SJCRH30 (cell line): ENCODE data around the gene LIN7B. TPM values are rescaled to one million over a fixed set of nuclear protein-coding genes. Genes with fewer than 3 reads are reported as not detected.

Experiments
- DNase-seq, 2 experiments: peaks; one replicate each; pipeline ENCODE4 v3.0.0-alpha.2; 2015 to 2020
- H3K27ac ChIP-seq: fragments of 250-450 bp; sonication (Bioruptor Pico); 2 replicates; pipeline ENCODE4 v1.5.1; 2020; ENCODE audit warnings: mild to moderate bottlenecking, moderate library complexity
- H3K27me3 ChIP-seq: fragments of 250-450 bp; sonication (Bioruptor Pico); 2 replicates; pipeline ENCODE4 v1.5.1; 2020; ENCODE audit warnings: mild to moderate bottlenecking, moderate library complexity
- H3K36me3 ChIP-seq: fragments of 250-450 bp; sonication (Bioruptor Pico); 2 replicates; pipeline ENCODE4 v1.5.1; 2020; ENCODE audit warnings: mild to moderate bottlenecking, moderate library complexity
- H3K4me1 ChIP-seq: fragments of 250-450 bp; sonication (Bioruptor Pico); 2 replicates; pipeline ENCODE4 v1.5.1; 2020; ENCODE audit warnings: mild to moderate bottlenecking, moderate library complexity
- H3K4me3 ChIP-seq: fragments of 250-450 bp; sonication (Bioruptor Pico); 2 replicates; pipeline ENCODE4 v1.5.1; 2020; ENCODE audit warnings: mild to moderate bottlenecking, moderate library complexity
- H3K9me3 ChIP-seq: fragments of 250-450 bp; sonication (Bioruptor Pico); replicated peaks from 2 replicates; pipeline ENCODE4 v1.5.1; 2020; ENCODE audit warnings: mild to moderate bottlenecking, moderate library complexity
- total RNA-seq: library from RNA; depleted of rRNA; stranded (reverse); fragments of >200 nt; shearing (Covaris generic); gene quantifications from 2 replicates; pipeline ENCODE4 v1.2.3, GENCODE V29; 2014

LIN7B gene
- total RNA-seq, 1 experiment from 2014 or later = 4.1 TPM

DNA sequence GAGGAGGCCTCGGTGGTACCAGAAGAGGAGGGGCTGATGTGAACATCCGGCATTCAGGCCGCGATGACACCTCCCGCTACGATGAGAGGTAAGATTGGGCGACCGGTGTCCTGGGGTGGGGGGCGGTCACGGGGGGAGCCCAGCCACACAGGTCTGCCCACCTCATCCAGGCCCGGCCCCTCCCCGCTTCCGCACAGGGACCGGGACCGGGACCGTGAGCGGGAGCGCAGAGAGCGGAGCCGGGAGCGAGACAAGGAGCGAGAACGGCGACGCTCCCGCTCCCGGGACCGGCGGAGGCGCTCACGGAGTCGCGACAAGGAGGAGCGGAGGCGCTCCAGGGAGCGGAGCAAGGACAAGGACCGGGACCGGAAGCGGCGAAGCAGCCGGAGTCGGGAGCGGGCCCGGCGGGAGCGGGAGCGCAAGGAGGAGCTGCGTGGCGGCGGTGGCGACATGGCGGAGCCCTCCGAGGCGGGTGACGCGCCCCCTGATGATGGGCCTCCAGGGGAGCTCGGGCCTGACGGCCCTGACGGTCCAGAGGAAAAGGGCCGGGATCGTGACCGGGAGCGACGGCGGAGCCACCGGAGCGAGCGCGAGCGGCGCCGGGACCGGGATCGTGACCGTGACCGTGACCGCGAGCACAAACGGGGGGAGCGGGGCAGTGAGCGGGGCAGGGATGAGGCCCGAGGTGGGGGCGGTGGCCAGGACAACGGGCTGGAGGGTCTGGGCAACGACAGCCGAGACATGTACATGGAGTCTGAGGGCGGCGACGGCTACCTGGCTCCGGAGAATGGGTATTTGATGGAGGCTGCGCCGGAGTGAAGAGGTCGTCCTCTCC lies 6.3 kb upstream of the LIN7B start:
- H3K27ac ChIP-seq = no peak overlapping the region
- no peaks in the 10 kb centered on the region; the same call in 1 of the 2 replicates for H3K9me3 ChIP-seq
- H3K36me3 ChIP-seq = peaks cover 57% of the 10 kb centered on the region
- no peak overlapping the region for H3K4me3 ChIP-seq
- H3K27me3 ChIP-seq = no peaks in the 10 kb centered on the region
- no peaks in the 10 kb centered on the region for H3K4me1 ChIP-seq
- no peak for DNase-seq

DNA sequence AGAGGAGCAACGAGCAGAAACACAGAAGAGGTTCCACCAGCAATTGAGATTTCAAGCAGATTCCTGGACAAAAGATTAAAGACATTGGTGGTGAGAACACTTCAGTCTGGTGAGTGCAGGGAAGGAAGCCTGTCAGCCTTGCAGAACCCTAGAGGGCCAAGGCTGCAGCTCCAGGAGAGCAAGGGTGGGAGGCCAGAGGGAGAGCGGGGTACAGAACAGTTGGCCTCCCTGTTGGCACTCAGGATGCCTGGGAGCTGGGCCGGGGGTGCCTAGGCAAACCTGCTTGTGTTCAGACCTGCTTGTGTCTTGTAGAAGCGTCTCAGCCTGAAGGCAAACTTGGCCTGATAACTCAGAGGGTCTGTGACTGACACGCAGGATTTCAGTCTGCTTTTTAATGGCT lies 5.1 kb upstream of the LIN7B start:
- H3K9me3 ChIP-seq = no peaks in the 10 kb centered on the region; the same call in 1 of the 2 replicates
- DNase-seq = no peak
- no peak overlapping the region for H3K4me3 ChIP-seq
- H3K36me3 ChIP-seq = peaks cover 47% of the 10 kb centered on the region
- no peaks in the 10 kb centered on the region for H3K27me3 ChIP-seq
- H3K4me1 ChIP-seq = no peaks in the 10 kb centered on the region
- H3K27ac ChIP-seq = no peak overlapping the region

DNA sequence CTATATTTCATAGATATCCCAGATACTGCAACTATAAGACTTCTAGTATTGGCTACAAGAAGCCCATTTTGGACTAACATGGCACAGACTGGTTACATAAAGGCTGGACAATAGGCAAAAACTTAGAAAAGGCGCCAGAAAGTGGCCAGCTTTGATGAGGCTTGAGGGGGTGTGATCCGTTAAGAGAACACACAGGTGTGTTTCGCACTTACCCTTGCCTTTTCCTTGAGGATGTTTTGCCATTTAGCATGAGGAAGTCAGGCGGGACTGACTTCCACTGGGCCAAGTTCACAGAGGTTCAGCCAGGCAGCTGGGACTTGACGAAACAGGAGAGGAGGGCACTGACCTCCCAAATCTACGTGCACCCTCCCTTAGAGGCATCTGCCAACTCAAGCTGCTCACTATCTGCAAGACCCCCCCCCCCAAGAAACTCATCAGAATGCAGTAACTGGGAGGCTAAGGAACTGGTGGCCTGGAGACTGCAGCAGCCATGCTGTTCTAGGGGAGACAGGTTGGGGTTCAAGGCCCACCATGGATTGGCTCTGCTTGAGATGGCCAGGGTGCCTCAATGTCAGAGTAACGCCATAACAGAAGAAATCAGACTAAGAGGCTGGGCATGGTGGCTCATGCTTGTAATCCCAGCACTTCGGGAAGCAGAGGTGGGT lies 4.5 kb upstream of the LIN7B start:
- H3K36me3 ChIP-seq = peaks cover 43% of the 10 kb centered on the region
- DNase-seq = no peak
- H3K4me3 ChIP-seq = no peak overlapping the region
- no peak overlapping the region for H3K27ac ChIP-seq
- no peaks in the 10 kb centered on the region for H3K4me1 ChIP-seq
- H3K9me3 ChIP-seq = no peaks in the 10 kb centered on the region; the same call in 1 of the 2 replicates
- no peaks in the 10 kb centered on the region for H3K27me3 ChIP-seq

DNA sequence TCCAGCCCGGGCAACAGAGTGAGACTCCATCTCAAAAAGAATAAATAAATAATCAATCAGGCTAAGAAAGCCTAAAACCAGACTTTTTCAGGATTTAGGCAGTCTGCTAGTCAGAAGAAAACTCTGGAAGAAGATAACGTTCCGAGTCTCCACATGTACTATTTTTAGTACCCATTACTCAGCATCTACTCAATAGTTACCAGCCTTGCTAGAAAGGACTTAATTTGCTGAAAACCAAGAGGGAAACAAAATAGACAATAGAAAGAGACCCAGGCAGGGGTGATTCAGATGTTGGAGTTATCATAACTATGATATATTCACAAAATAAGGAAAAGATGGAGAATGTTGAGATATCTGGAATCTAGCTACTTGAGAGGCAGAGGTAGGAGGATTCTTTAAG lies 3.6 kb upstream of the LIN7B start:
- 0 out of 2 replicates have a peak, but pooled peaks cover 4% of the 10 kb centered on the region for H3K4me1 ChIP-seq
- no peaks in the 10 kb centered on the region for H3K27me3 ChIP-seq
- H3K36me3 ChIP-seq = peaks cover 36% of the 10 kb centered on the region
- no peaks in the 10 kb centered on the region; the same call in 1 of the 2 replicates for H3K9me3 ChIP-seq
- no peak overlapping the region for H3K27ac ChIP-seq
- no peak overlapping the region for H3K4me3 ChIP-seq
- DNase-seq = no peak

DNA sequence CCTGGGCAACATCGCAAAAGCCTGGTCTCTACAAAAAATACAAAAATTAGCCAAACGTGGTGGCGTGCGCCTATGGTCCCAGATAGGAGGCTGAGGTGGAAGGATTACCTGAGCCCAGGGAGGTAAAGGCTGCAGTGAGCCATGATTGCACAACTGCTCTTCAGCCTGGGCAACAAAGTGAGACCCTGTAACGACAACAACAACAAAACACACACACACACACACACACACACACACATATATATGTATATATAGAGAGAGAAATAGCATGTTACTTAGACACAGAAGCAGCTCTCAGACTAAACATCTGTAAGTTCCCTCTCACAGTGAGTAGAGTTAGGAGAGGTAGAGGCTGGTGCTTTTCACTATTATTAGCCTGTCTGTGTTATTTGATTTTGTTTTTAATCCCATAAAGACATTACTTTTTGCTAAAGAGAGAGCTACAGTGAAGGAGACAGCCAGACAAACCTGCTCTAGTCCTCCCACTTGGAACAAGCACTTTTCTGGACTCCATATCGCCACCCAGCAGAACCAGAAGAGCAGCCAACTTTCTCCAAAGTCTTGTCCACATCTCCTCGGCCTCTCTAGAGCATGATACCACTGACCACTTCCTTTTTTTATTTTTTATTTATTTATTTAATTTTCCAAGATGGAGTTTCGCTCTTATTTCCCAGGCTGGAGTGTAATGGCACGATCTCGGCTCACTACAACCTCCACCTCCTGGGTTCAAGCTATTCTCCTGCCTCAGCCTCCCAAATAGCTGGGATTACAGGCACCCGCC lies 2.8 kb upstream of the LIN7B start:
- H3K4me1 ChIP-seq = 0 out of 2 replicates have a peak, but pooled peaks cover 4% of the 10 kb centered on the region
- no peak overlapping the region for H3K4me3 ChIP-seq
- DNase-seq = no peak
- H3K27ac ChIP-seq = no peak overlapping the region
- H3K36me3 ChIP-seq = peaks cover 27% of the 10 kb centered on the region
- H3K9me3 ChIP-seq = no peaks in the 10 kb centered on the region; the same call in 1 of the 2 replicates
- H3K27me3 ChIP-seq = no peaks in the 10 kb centered on the region

DNA sequence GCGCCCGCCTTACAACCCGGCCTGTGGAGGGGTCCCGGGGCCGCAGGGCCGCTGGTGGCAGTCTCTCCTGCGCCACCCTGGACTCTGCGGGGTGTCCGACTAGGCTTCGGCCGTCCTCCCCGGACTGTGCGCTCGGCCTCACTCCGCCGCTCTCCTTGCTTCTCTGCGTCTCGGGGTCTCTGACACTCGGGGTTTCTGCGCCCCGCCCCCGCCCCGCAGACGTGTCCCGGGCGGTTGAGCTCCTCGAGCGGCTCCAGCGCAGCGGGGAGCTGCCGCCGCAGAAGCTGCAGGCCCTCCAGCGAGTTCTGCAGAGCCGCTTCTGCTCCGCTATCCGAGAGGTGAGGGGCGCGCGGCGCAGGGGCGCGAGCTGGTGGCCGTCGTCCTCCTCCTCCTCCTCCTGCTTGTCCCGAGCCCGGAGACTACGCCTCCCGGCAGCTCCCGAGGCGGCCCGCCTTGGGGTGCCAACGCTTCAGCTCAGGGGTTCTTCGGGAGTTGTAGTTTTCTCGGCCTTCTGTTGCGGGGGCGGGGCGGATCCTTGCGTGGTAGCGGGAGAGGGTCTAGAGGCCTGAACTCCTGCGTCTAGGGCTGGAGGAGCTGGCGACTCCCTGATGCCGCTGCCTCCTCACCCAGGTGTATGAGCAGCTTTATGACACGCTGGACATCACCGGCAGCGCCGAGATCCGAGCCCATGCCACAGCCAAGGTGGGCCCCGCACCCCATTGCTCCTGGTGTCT lies 627 bp downstream of the LIN7B start:
- Histone ChIP-seq H3K27ac (peak overlapping the region; percentile 56; the same call in 1 of the 2 replicates), H3K4me1 (peaks cover 4% of the 10 kb centered on the region; the same call in 1 of the 2 replicates), H3K36me3 (no peaks in the 10 kb centered on the region), H3K4me3 (peak overlapping the region; percentile 68), H3K27me3 (no peaks in the 10 kb centered on the region), H3K9me3 (no peaks in the 10 kb centered on the region)
- peak; percentile 78 to 81 for DNase-seq

DNA sequence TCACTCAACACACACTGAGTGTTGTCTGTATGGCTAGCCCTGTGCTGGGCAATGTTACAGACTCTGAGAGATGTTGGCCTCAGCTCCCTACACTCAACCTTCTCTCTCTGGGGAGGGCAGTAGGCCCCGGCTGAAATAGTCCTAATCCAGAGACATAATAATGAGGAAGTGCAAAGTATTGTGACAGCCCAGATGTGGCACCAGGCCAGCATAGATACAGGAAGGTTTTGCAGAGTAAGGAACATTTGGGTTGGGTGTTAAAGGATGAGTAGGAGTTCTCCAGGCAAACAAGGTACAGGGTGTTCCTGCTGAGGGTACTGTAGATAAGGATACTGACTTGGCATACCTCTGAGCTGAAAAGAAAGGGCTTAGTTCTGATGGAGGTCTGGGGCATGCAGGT lies 2.4 kb downstream of the LIN7B start:
- DNase-seq = no peak
- Histone ChIP-seq H3K36me3 (no peaks in the 10 kb centered on the region), H3K4me3 (no peak overlapping the region), H3K27ac (no peak overlapping the region), H3K9me3 (no peaks in the 10 kb centered on the region), H3K27me3 (no peaks in the 10 kb centered on the region), H3K4me1 (peaks cover 4% of the 10 kb centered on the region; the same call in 1 of the 2 replicates)

DNA sequence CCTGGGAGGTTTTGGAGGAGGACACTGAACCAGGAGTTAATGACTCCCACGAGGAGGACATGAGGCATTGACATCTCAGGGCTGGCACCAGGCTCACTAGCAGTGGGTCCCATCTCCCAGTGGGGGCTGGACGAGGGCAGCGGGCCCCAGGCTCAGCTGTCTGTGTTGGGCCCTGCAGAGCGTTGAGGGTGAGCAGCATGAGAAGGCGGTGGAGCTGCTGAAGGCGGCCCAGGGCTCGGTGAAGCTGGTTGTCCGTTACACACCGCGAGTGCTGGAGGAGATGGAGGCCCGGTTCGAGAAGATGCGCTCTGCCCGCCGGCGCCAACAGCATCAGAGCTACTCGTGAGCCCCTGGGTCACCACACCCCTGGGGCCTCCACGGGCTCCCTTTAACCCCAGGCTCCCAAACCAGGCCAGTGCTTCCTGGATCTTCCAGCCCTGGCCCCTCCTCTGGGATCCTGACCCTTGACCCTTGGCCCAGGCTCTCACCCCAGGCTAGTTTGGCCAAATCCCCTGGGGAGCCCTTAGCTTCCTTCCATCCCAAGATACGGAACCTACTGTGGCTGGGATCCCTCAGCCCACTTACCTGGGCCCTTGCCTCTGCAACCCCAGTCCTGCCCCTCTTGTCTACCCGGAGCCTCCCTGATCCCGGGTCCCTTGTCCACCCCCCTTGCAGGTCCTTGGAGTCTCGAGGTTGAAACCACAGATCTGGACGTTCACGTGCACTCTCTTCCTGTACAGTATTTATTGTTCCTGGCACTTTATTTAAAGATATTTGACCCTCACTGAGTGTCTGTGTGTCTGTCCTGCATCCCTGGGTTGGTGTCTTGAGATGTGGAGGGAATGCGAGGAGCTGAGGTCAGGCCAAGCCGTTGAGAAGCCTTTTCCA lies 3.8 kb downstream of the LIN7B start:
- Histone ChIP-seq H3K4me3 (peak overlapping the region; percentile 65), H3K27me3 (no peaks in the 10 kb centered on the region), H3K36me3 (no peaks in the 10 kb centered on the region), H3K9me3 (no peaks in the 10 kb centered on the region), H3K27ac (peak overlapping the region; percentile 86; the same call in 1 of the 2 replicates), H3K4me1 (peaks cover 4% of the 10 kb centered on the region; the same call in 1 of the 2 replicates)
- no peak for DNase-seq

DNA sequence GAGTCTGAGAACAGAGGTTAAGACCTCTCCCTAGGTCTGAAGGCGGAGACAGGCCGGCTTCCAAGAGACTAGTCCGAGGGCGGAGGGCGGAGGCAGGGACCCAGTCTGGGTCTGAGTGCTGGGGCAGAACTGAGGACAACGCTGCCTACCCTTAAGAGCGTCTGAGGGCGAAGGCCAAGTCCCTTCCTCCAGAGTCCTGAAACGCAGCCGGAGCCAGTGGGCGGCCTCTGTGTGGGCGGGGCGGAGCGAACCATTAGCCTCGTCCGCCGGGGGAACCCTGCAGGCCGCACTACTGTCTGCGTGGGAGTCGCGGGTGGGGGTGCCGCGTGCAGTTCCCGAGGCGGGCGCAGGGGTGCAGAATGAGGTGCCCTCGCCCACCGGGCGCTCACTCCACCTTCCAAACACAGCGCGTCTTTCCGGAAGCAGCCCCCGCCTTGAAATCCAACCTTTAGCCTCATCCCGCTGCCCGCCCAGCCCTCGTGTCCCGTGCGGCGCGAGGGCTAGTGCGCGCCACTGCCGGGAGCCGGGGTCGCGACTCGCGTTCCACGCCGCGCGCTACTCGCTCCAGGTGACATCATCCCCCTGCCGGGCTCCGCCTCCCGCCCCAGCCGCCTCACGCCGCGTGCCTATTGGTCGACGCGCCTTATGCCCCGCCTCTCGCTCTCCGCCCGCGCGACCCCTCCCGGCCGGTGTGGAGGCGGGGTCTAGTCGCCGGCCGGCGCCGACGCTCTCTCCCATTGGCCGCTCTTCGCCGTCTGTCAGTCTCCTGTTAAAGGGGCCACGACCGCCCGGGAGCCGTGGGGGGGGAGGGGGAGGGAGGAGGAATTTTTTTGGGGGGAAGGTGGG lies 4.6 kb downstream of the LIN7B start, which contains the start of gene C19orf73:
C19orf73 (minus strand) TSS at position 579 of the 846 bp plus-strand sequence; CDS start at position 458, 121 bp downstream.
- peak; percentile 92 to 95 for DNase-seq
- H3K4me3 ChIP-seq = peak within 1 kb of the TSS; percentile 65
- H3K36me3 ChIP-seq = no peaks in the 10 kb centered on the region
- no peaks in the 10 kb centered on the region for H3K9me3 ChIP-seq
- H3K27me3 ChIP-seq = no peaks in the 10 kb centered on the region
- peak within 1 kb of the TSS; percentile 86 for H3K27ac ChIP-seq
- peaks cover 4% of the 10 kb centered on the region; the same call in 1 of the 2 replicates for H3K4me1 ChIP-seq

DNA sequence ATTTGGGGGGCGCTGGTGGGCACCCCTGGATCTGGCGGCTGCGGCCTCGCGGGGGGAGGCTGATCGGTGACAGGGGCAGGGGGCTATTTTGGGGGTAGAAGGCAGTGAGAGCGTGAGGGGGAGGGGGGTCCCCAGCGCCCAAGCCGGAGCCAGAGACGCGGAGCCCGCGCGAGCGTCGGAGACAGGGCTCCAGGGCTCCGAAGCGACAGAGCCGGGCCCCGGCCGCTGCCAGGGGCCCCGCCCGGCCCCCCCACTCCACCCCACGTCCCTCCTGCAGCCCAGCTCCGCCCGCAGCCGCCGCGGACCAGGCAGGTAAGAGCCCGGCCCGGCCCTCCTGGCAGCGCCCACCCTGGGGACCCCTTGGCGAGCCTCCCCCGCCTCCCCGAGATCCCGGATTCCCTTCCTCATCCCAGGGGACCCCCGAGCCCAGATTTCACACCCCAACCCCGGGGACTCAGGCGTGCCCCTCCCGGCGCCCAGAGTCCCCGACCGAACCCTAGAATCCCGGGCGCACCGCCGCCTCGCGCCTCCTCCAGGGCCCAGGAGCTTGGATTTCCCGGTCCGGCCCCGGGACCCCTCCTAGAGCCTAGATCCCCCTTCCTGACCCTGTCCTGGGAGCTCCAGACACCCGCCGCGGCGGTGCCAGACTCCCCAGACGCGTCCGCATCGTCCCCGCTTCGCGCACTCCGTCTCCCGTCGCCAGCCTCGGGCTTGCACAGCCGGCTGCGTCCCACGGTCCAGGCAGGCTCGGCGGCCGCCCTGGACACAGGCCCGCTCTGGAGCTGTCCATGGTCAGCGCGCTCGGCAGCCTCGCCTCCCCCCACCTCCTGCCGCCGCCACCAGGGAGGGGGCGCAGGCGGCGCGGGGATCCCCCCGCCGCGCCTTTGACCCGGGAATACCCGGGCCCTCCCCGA lies 5.5 kb downstream of the LIN7B start, which contains the start of gene PPFIA3:
PPFIA3 (plus strand) TSS at position 134 of the 914 bp plus-strand sequence. CDS start 8,330 bp downstream, outside the sequence.
- DNase-seq = peak; percentile 70
- no peaks in the 10 kb centered on the region for H3K9me3 ChIP-seq
- peak within 1 kb of the TSS; percentile 65 for H3K4me3 ChIP-seq
- H3K27ac ChIP-seq = peak within 1 kb of the TSS; percentile 86
- peaks cover 10% of the 10 kb centered on the region; the same call in 1 of the 2 replicates for H3K4me1 ChIP-seq
- H3K27me3 ChIP-seq = no peaks in the 10 kb centered on the region
- no peaks in the 10 kb centered on the region for H3K36me3 ChIP-seq

DNA sequence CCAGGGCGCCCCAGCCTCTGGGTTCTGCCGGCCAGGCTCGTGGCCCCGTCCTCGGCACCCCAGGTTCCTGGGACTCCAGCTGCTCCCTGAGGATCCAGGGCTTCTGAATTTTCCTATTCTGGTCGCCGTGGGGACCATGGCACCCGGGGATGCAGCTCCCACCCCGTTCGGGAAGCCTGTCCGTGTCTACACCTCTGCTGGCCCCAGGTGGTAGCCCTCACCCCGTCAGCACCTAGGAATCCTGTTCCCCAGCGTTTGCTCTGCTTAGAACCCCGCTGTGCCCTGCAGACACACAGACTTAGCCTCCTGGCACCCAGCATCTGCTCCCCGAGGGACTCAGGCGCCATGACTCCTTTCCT lies 6.1 kb downstream of the LIN7B start:
- no peak for DNase-seq
- H3K36me3 ChIP-seq = no peaks in the 10 kb centered on the region
- peak overlapping the region; percentile 65 for H3K4me3 ChIP-seq
- H3K27ac ChIP-seq = no peak overlapping the region
- H3K4me1 ChIP-seq = peaks cover 7% of the 10 kb centered on the region; the same call in 1 of the 2 replicates
- H3K9me3 ChIP-seq = no peaks in the 10 kb centered on the region
- H3K27me3 ChIP-seq = no peaks in the 10 kb centered on the region
